ENCODE results near the gene ANKRD53.

Gene ANKRD53

GRCh38 chr2:70981866-70982810 lies 3.7 kb downstream of the ANKRD53 start:
- Histone ChIP-seq H3K79me2 (ENCODE audit: low read length) (no peaks in the 10 kb centered on the region), H3K4me1 (ENCODE audit: low read length) (peaks cover 4% of the 10 kb centered on the region; the same call in 1 of the 2 replicates), H3K9me2 (replicated peaks; ENCODE audit: insufficient read depth, low read length) (no peaks in the 10 kb centered on the region), H4K20me1 (ENCODE audit: insufficient read depth, low read length) (peaks cover 3% of the 10 kb centered on the region; the same call in 1 of the 2 replicates), H3K36me3 (replicated peaks; ENCODE audit: insufficient read depth, low read length) (no peaks in the 10 kb centered on the region), H3K9ac (ENCODE audit: low read length) (no peak overlapping the region), H3K4me3 (ENCODE audit: low read length) (no peak overlapping the region), H3K9me3 (replicated peaks; ENCODE audit: insufficient read depth, low read length) (no peaks in the 10 kb centered on the region), H3F3A (ENCODE audit: insufficient read depth, low read length) (peaks cover 9% of the 10 kb centered on the region; the same call in 1 of the 2 replicates), H2AFZ (ENCODE audit: low read length) (no peak overlapping the region), H3K4me2 (ENCODE audit: low read depth, low read length) (no peak overlapping the region), H3K27ac (ENCODE audit: low read length) (no peak overlapping the region), H3K27me3 (replicated peaks; ENCODE audit: insufficient read depth, low read length) (no peaks in the 10 kb centered on the region)
- no peak for DNase-seq
- TF ChIP-seq EZH2phosphoT487 (IDR thresholded peaks at IDR 0.05; ENCODE audit: low read length) (no peak), CTCF (IDR thresholded peaks at IDR 0.05; ENCODE audit: low read length) (no peak), EZH2 (optimal IDR thresholded peaks at IDR 0.05; ENCODE audit: low read depth, low read length) (no peak)

- no peaks in the 10 kb centered on the region for H3K79me2 ChIP-seq (ENCODE audit: low read length)
- H3K4me3 ChIP-seq (ENCODE audit: low read length), result no peak overlapping the region
- no peaks in the 10 kb centered on the region for H3K36me3 ChIP-seq (replicated peaks; ENCODE audit: insufficient read depth, low read length)
- no peak overlapping the region for H3K9ac ChIP-seq (ENCODE audit: low read length)
- peaks cover 4% of the 10 kb centered on the region; the same call in 1 of the 2 replicates for H3F3A ChIP-seq (ENCODE audit: insufficient read depth, low read length)
- no peak for DNase-seq
- H3K27me3 ChIP-seq (replicated peaks; ENCODE audit: insufficient read depth, low read length), result no peaks in the 10 kb centered on the region
- TF ChIP-seq EZH2phosphoT487 (IDR thresholded peaks at IDR 0.05; ENCODE audit: low read length) (no peak), CTCF (IDR thresholded peaks at IDR 0.05; ENCODE audit: low read length) (no peak), EZH2 (optimal IDR thresholded peaks at IDR 0.05; ENCODE audit: low read depth, low read length) (no peak)
- H3K4me1 ChIP-seq (ENCODE audit: low read length), result no peaks in the 10 kb centered on the region; the same call in 1 of the 2 replicates
- H3K4me2 ChIP-seq (ENCODE audit: low read depth, low read length), result no peak overlapping the region
- no peaks in the 10 kb centered on the region for H3K9me3 ChIP-seq (replicated peaks; ENCODE audit: insufficient read depth, low read length)
- H2AFZ ChIP-seq (ENCODE audit: low read length), result no peak overlapping the region
- H3K27ac ChIP-seq (ENCODE audit: low read length), result no peak overlapping the region
- H3K9me2 ChIP-seq (replicated peaks; ENCODE audit: insufficient read depth, low read length), result no peaks in the 10 kb centered on the region
- H4K20me1 ChIP-seq (ENCODE audit: insufficient read depth, low read length), result peaks cover 3% of the 10 kb centered on the region; the same call in 1 of the 2 replicates
Measured at GRCh38 chr2:70982971-70983370, 4.5 kb downstream of the ANKRD53 start.

- Histone ChIP-seq H3K9me2 (replicated peaks; ENCODE audit: insufficient read depth, low read length) (no peaks in the 10 kb centered on the region), H3K4me3 (ENCODE audit: low read length) (no peak overlapping the region), H3K36me3 (replicated peaks; ENCODE audit: insufficient read depth, low read length) (no peaks in the 10 kb centered on the region), H3K79me2 (ENCODE audit: low read length) (no peaks in the 10 kb centered on the region), H3K27ac (ENCODE audit: low read length) (no peak overlapping the region), H3K4me2 (ENCODE audit: low read depth, low read length) (no peak overlapping the region), H3K9ac (ENCODE audit: low read length) (no peak overlapping the region), H3K9me3 (replicated peaks; ENCODE audit: insufficient read depth, low read length) (no peaks in the 10 kb centered on the region), H3K4me1 (ENCODE audit: low read length) (no peaks in the 10 kb centered on the region; the same call in 1 of the 2 replicates), H3F3A (ENCODE audit: insufficient read depth, low read length) (no peaks in the 10 kb centered on the region), H2AFZ (ENCODE audit: low read length) (no peak overlapping the region), H3K27me3 (replicated peaks; ENCODE audit: insufficient read depth, low read length) (no peaks in the 10 kb centered on the region), H4K20me1 (ENCODE audit: insufficient read depth, low read length) (peaks cover 3% of the 10 kb centered on the region; the same call in 1 of the 2 replicates)
- no peak for TF ChIP-seq EZH2 (optimal IDR thresholded peaks at IDR 0.05; ENCODE audit: low read depth, low read length)
- TF ChIP-seq EZH2phosphoT487 (IDR thresholded peaks at IDR 0.05; ENCODE audit: low read length), result no peak
- TF ChIP-seq CTCF (IDR thresholded peaks at IDR 0.05; ENCODE audit: low read length), result no peak
- no peak for DNase-seq
Measured at GRCh38 chr2:70983506-70984227, 5.2 kb downstream of the ANKRD53 start.

All from MM.1S (cell line).